Measurements from ENCODE around the gene C19orf81. TPM values are rescaled to one million over a fixed set of nuclear protein-coding genes. Genes with fewer than 3 reads are reported as not detected.
A peak's percentile ranks its signal among the peaks of the same experiment; 100 is the strongest.

C19orf81 gene
- total and polyA plus RNA-seq, 2 of the 4 experiments (the other 2 are of a cell fraction): 0.31 TPM; not detected in 1

GRCh38 chr19:50662651-50663481, 13.6 kb downstream of the C19orf81 start:
- in situ Hi-C loops (cut with MboI; ENCODE audit: low sequenced_read_pairs) (no loop called here), dilution Hi-C loops (cut with HindIII; ENCODE audit: low sequenced_read_pairs, unreplicated experiment) (no loop called here), intact Hi-C loops (cut with micrococcal nuclease) (no loop called here)
- no peak overlapping the region for H3K18ac ChIP-seq (ENCODE audit: low read depth, low read length)
- H2BK20ac ChIP-seq (ENCODE audit: low read depth, low read length): no peak overlapping the region
- WGBS, 2 experiments (ENCODE audit: extremely low coverage in 2 of 2, insufficient read length in 1 of 2): 30% methylated on average over 2 of the region's 16 CpGs; no CpG with 5 or more reads in 1 of the 2 experiments
- no peak for TF ChIP-seq NFE2L2 (IDR thresholded peaks at IDR 0.05; ENCODE audit: low read depth, low read length)
- TF ChIP-seq MAZ (IDR thresholded peaks at IDR 0.05; ENCODE audit: borderline replicate concordance, low read depth, low read length): no peak
- no peak for TF ChIP-seq USF2 (IDR thresholded peaks at IDR 0.05; ENCODE audit: low read depth, low read length)
- H3K4me3 ChIP-seq (ENCODE audit: insufficient read depth, low read depth, low read length): no peak overlapping the region
- no peak overlapping the region for H3K4me2 ChIP-seq (ENCODE audit: low read depth, low read length)
- no peak overlapping the region for H2AK5ac ChIP-seq (ENCODE audit: low read depth, low read length)
- no TSS peak for BruUV-seq (replicated peaks)
- no peak overlapping the region for H3K9ac ChIP-seq (ENCODE audit: low read depth, low read length)
- peaks cover 2% of the 10 kb centered on the region for H3K4me1 ChIP-seq (ENCODE audit: control insufficient read depth, insufficient read depth, low read length)
- no peak overlapping the region for H4K91ac ChIP-seq (ENCODE audit: insufficient read depth, low read depth, low read length)
- no peaks in the 10 kb centered on the region for H3K79me1 ChIP-seq (ENCODE audit: low read depth in 1 of 2, low read length in 2 of 2)
- H3K56ac ChIP-seq (ENCODE audit: extremely low read depth, insufficient read depth, low read length): no peak overlapping the region
- no peak overlapping the region for H3K4ac ChIP-seq (ENCODE audit: low read depth, low read length)
- no peaks in the 10 kb centered on the region; the same call in 1 of the 2 replicates for H4K20me1 ChIP-seq (ENCODE audit: insufficient read depth, low read length)
- H3K9me3 ChIP-seq (ENCODE audit: control insufficient read depth, insufficient read depth, low read length): peaks cover 4% of the 10 kb centered on the region
- H2AK9ac ChIP-seq (replicated peaks; ENCODE audit: low read depth, low read length, poor library complexity): peak overlapping the region; percentile 35
- no peak overlapping the region for H3K14ac ChIP-seq (replicated peaks; ENCODE audit: low read depth, low read length)
- ChIA-PET POLR2A (ENCODE audit: unreplicated experiment) (no interaction called here), CTCF (no interaction called here)
- H3K36me3 ChIP-seq (ENCODE audit: control insufficient read depth, insufficient read depth, low read length): no peaks in the 10 kb centered on the region
- peaks cover 36% of the 10 kb centered on the region for H3K27me3 ChIP-seq (ENCODE audit: control insufficient read depth, insufficient read depth, low read length)
- no peak for ATAC-seq (ENCODE audit: low read depth)
- no peak overlapping the region for H2AFZ ChIP-seq (replicated peaks; ENCODE audit: low read length, poor library complexity)
- H3K23ac ChIP-seq (ENCODE audit: low read depth, low read length): no peak overlapping the region
- no peak overlapping the region for H2BK15ac ChIP-seq (ENCODE audit: low read depth, low read length)
- H4K5ac ChIP-seq (ENCODE audit: low read depth, low read length): no peak overlapping the region
- no peak overlapping the region for H4K8ac ChIP-seq (ENCODE audit: low read depth in 2 of 2, low read length in 2 of 2)
- no peak overlapping the region for H2BK120ac ChIP-seq (ENCODE audit: low read depth, low read length)
- no peak overlapping the region for H3K27ac ChIP-seq (ENCODE audit: insufficient read depth, low read length)
- no peak overlapping the region for H2BK5ac ChIP-seq (ENCODE audit: low read depth, low read length, poor library complexity, severe bottlenecking)
- DNase-seq: no peak
- H3K9me1 ChIP-seq (ENCODE audit: insufficient read depth, low read length): peaks cover 5% of the 10 kb centered on the region; the same call in 1 of the 2 replicates
